WI38 (cell line): Measurements from ENCODE around the gene GAPT.

ENCODE experiments used
- H3K4me3 ChIP-seq: 2 replicates; pipeline ENCODE4 v1.5.1; 2011; ENCODE audit warnings: low read depth, mild to moderate bottlenecking, control low read depth, low read length
- TF ChIP-seq, protein P1 (sequence below): IDR thresholded peaks from 2 replicates; pipeline ENCODE4 v1.5.1; 2012; ENCODE audit warnings: low read depth, mild to moderate bottlenecking, control low read depth, low read length

The GAPT gene

DNA sequence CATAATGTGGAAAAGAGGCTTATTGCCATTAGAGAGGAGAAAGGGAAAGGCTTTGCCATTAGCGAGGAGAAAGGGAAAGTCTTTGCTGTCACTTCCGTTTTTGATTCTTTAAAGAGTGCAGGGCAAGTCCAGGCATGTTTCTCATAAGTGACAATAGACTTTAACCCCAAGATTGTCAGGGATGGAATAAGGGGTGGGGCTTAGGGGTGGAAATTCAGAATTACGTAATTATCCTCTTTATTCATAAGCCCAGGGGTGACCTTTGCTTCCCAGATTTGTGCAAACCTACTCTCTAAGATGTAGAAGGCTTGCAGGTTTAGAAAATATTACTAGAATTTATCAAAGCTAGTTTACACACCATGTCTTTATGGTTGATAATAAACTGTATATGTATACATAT, 29.1 kb upstream of the GAPT start:
- H3K4me3 ChIP-seq, result no peak overlapping the region
- TF ChIP-seq, protein P1, sequence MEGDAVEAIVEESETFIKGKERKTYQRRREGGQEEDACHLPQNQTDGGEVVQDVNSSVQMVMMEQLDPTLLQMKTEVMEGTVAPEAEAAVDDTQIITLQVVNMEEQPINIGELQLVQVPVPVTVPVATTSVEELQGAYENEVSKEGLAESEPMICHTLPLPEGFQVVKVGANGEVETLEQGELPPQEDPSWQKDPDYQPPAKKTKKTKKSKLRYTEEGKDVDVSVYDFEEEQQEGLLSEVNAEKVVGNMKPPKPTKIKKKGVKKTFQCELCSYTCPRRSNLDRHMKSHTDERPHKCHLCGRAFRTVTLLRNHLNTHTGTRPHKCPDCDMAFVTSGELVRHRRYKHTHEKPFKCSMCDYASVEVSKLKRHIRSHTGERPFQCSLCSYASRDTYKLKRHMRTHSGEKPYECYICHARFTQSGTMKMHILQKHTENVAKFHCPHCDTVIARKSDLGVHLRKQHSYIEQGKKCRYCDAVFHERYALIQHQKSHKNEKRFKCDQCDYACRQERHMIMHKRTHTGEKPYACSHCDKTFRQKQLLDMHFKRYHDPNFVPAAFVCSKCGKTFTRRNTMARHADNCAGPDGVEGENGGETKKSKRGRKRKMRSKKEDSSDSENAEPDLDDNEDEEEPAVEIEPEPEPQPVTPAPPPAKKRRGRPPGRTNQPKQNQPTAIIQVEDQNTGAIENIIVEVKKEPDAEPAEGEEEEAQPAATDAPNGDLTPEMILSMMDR, result no peak

DNA sequence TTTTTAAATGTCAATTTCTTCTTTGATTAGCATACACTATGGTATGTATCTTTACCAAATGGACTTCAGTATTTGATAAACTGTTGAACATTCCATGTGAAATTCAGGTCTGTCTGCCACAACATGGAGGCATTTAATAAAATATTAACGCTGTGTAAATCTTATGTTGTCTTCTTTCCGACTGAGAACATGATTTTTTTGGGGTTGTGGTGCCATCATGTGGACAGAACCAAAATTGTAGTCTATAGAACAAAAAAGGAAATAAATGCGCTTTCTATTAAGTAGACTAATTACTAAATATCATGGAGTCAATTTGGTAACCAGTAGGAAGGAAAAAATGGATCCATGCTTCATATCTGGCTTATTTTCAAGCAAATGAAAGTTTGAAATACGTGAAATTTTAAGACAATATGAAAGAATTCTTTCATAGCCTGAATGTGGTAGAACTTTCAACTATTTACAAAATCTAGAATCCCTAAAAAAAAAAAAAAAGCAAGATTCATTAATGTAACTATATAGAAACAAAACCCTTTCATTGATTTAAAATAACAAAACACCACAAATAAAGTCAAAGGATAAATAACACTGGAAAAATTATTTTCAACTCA, 28.5 kb upstream of the GAPT start:
- TF ChIP-seq, protein P1, result no peak
- H3K4me3 ChIP-seq, result no peak overlapping the region

DNA sequence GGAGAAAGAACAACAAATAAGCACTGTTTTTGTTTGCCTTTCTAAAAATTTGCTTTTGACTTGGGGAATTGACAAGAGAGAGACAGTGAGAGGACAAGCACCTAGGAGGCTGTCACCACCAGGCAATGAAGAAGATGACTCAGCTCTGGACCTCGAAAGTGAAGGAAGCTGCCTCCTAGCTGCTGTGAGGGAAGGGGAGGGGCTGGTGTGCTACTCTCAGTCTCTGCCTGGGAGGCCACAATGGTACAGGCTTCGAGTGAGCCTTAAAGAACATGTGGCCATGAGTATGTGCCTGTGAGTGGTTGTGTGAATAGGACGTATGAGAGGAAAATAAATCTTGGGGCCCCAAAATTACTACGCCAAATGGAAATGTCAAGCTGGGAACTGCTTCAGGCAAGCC, 24.3 kb upstream of the GAPT start:
- no peak overlapping the region for H3K4me3 ChIP-seq
- TF ChIP-seq, protein P1, result no peak

DNA sequence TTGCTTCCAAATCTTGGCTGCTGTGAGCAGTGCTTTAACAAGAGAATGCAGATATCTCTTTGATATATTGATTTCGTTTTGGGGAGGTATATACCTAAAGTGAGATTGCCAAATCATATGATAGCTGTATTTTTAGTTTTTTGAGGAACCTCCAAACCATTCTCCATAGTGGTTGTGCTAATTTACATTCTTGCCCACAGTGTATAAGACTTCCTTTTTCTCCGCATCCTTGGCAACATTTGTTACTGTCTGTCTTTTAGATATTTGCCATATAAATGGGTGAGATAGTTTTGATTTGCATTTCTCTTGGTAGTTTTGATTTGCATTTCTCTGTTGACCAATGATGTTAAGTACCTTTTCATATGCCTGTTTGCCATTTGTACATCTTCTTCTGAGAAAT, 21.3 kb upstream of the GAPT start:
- TF ChIP-seq, protein P1, result no peak
- no peak overlapping the region for H3K4me3 ChIP-seq

DNA sequence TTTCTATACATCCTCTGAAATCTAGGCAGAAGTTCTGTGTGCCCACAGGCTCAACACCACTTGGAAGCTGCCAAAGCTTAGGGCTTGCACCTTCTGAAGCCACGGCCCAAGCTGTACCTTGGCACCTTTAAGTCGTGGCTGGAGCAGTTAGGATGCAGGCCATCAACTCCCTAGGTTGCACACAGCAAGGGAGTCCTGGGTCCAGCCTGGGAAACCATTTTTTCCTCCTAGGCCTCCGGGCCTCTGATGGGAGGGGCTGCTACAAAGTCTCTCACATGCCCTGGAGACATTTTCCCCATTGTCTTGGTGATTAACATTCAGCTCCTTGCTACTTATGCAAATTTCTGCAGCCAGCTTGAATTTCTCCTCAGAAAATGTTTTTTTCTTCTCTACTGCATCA, 15.8 kb upstream of the GAPT start:
- TF ChIP-seq, protein P1, result no peak
- no peak overlapping the region for H3K4me3 ChIP-seq

DNA sequence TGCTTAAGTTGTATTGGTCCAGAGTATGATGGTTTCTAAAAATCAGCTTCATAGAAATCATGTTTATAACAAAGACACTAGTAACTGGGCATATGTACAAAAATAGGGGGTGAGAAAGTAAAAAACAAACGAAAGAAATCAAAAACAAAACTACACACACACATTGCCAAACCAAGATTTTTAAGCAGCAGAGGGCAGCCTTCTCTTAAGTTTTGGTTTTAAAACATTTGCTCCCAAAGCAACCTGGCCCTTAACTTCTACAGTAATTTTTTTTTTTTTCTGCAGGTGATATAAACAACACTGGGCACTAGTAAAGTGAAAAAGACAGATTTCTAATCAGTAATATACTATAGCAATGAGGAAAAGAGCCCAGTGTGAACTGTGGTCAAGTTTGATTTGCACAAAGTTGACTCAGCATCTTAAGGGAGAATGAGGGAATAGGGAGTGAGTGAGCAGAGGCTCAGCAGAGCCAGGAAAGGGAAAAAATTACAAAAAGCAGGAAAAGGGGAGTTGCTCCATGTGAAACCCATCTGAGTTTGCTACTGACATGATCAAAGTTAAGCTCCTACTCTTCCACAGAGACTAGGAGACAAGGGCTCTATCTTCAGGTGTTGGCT, 13.4 kb upstream of the GAPT start:
- H3K4me3 ChIP-seq, result no peak overlapping the region
- TF ChIP-seq, protein P1, result no peak

DNA sequence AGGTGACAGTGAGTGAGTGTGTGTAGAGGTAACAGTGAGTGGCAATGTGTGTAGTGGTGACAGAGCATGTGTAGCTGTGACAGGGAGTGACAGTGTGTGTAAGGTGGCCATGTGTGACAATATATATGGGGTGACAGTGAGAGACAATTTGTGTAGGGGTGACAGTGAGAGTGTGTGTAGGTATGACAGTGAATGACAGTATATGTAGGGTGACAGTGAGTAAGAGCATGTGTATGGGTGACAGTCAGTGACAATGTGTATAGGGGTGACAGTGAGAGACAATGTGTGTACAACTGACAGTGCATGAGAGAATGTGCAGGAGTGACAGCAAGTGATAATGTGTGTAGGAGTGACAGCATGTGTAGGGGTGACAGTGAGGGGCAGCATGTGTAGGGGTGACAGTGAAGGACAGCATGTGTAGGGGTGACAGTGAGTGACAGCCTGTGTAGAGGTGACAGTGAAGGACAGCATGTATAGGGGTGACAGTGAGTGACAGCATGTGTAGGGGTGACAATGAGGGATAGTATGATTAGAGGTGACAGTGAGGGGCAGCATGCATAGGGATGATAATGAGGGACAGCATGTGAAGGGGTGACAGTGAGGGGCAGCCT, 10.1 kb upstream of the GAPT start:
- TF ChIP-seq, protein P1, result no peak
- H3K4me3 ChIP-seq, result no peak overlapping the region
